ENCODE measurements around the gene SUGCT. TPM values are rescaled to one million over a fixed set of nuclear protein-coding genes. Genes with fewer than 3 reads are reported as not detected.

SUGCT gene
- total RNA-seq, 1 experiment from 2014 or later = 5.4 TPM

DNA sequence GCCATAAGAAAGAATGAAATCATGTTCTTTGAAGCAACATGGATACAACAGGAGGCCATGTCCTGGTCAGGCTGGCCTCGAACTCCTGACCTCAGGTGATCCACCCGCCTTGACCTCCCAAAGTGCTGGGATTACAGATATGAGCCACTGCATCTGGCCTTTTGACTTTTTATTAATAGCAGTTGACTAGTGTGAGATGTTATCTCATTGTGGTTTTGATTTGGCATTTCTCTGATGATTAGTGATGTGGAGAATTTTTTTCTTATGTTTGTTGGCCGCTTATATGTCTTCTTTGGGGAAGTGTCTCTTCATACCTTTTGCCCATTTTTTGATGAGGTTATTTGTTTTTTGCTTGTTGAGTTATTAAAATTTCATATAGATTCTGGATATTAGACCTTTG lies 400.9 kb downstream of the SUGCT start:
- Histone ChIP-seq H2AK5ac (ENCODE audit: insufficient read length, low read length) (no peak overlapping the region), H3K4me2 (ENCODE audit: insufficient read depth, insufficient read length, low read length) (no peak overlapping the region), H3K4ac (ENCODE audit: low read depth, low read length) (no peak overlapping the region)

More for the DNA sequence above, 400.9 kb downstream of the SUGCT start:
- TF ChIP-seq, protein P1, sequence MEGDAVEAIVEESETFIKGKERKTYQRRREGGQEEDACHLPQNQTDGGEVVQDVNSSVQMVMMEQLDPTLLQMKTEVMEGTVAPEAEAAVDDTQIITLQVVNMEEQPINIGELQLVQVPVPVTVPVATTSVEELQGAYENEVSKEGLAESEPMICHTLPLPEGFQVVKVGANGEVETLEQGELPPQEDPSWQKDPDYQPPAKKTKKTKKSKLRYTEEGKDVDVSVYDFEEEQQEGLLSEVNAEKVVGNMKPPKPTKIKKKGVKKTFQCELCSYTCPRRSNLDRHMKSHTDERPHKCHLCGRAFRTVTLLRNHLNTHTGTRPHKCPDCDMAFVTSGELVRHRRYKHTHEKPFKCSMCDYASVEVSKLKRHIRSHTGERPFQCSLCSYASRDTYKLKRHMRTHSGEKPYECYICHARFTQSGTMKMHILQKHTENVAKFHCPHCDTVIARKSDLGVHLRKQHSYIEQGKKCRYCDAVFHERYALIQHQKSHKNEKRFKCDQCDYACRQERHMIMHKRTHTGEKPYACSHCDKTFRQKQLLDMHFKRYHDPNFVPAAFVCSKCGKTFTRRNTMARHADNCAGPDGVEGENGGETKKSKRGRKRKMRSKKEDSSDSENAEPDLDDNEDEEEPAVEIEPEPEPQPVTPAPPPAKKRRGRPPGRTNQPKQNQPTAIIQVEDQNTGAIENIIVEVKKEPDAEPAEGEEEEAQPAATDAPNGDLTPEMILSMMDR (conservative IDR thresholded peaks at IDR 0.05) = no peak
- Mint-ChIP-seq H3K4me3 (no peak overlapping the region), H3K4me1 (no peaks in the 10 kb centered on the region), H3K27me3 (ENCODE audit: low read depth) (no peaks in the 10 kb centered on the region), H3K36me3 (ENCODE audit: insufficient read depth in 1 of 3, low read depth in 3 of 3) (no peaks in the 10 kb centered on the region), H3K27ac (no peak overlapping the region), H3K9me3 (no peaks in the 10 kb centered on the region)
- H3K9me3 ChIP-seq (ENCODE audit: control insufficient read depth, low read depth, low read length) = no peaks in the 10 kb centered on the region
- WGBS (ENCODE audit: extremely low coverage, insufficient read length, low lambda C conversion rate) = no CpG with 5 or more reads among the region's 3 CpGs
- H4K8ac ChIP-seq (replicated peaks; ENCODE audit: insufficient read length, low read depth, low read length) = no peak overlapping the region
- H3K23me2 ChIP-seq (ENCODE audit: insufficient read length, low read depth, low read length, poor library complexity, severe bottlenecking) = no peaks in the 10 kb centered on the region
- H3K56ac ChIP-seq (ENCODE audit: insufficient read length, low read depth, low read length) = no peak overlapping the region
- H4K20me1 ChIP-seq (ENCODE audit: control insufficient read depth, insufficient read depth, insufficient read length) = no peaks in the 10 kb centered on the region
- H2BK15ac ChIP-seq (ENCODE audit: low read depth, low read length) = no peak overlapping the region
- no peak overlapping the region for H3K23ac ChIP-seq (ENCODE audit: insufficient read length, low read depth, low read length)
- H3T11ph ChIP-seq (ENCODE audit: low read length) = no peak overlapping the region
- H2BK5ac ChIP-seq (ENCODE audit: insufficient read length, low read length) = no peak overlapping the region
- no peak overlapping the region for H2BK20ac ChIP-seq (ENCODE audit: low read depth, low read length, poor library complexity, severe bottlenecking)
- H3K27ac ChIP-seq (ENCODE audit: insufficient read length, low read depth, low read length) = no peak overlapping the region
- no peak overlapping the region for H2AFZ ChIP-seq (ENCODE audit: low read length)
- no peak for DNase-seq
- H3K14ac ChIP-seq (ENCODE audit: insufficient read depth, low read length) = no peak overlapping the region
- no peak overlapping the region for H2BK12ac ChIP-seq (ENCODE audit: insufficient read length, low read depth, low read length)
- no peak overlapping the region for H4K5ac ChIP-seq (ENCODE audit: insufficient read length, low read depth, low read length)
- no peak overlapping the region for H3K18ac ChIP-seq (ENCODE audit: insufficient read length, low read depth, low read length)
- no peak overlapping the region for H4K91ac ChIP-seq (ENCODE audit: insufficient read length, low read depth, low read length)
- H3K27me3 ChIP-seq (ENCODE audit: insufficient read depth, low read length) = no peaks in the 10 kb centered on the region
- no peak overlapping the region for H2BK120ac ChIP-seq (ENCODE audit: low read depth, low read length, poor library complexity, severe bottlenecking)
- no peaks in the 10 kb centered on the region for H3K79me1 ChIP-seq (ENCODE audit: insufficient read depth, low read depth, low read length, poor library complexity, severe bottlenecking)
- H3K9ac ChIP-seq (ENCODE audit: extremely low read depth, insufficient read length, low read length) = no peak overlapping the region
- H3K79me2 ChIP-seq (ENCODE audit: insufficient read depth, low read length) = no peaks in the 10 kb centered on the region
- no peaks in the 10 kb centered on the region for H3K4me1 ChIP-seq (ENCODE audit: insufficient read depth, low read length)
